Loucy (cell line): Measurements from ENCODE around the gene LEP.
A peak's percentile ranks its signal among the peaks of the same experiment; 100 is the strongest.

Experiments
- H2AFZ ChIP-seq: fragments of 200-600 bp; sonication (generic); 2 replicates; pipeline ENCODE4 v1.6.0; 2016; ENCODE audit warnings: antibody characterized with exemption, mild to moderate bottlenecking, low read length, moderate library complexity
- H3F3A ChIP-seq: fragments of 200-600 bp; 2 replicates; pipeline ENCODE4 v1.6.0; 2016; ENCODE audit warnings: antibody characterized with exemption, low read depth, mild to moderate bottlenecking
- H3K27me3 ChIP-seq: fragments of 200-600 bp; sonication (generic); 2 replicates; pipeline ENCODE4 v1.6.1; 2014; ENCODE audit warnings: low read length, mild to moderate bottlenecking; ENCODE audit not compliant: insufficient read depth, poor library complexity, severe bottlenecking
- H3K36me3 ChIP-seq: fragments of 200-600 bp; sonication (generic); 2 replicates; pipeline ENCODE4 v1.6.1; 2016; ENCODE audit warnings: low read length; ENCODE audit not compliant: insufficient read depth
- H3K4me1 ChIP-seq: fragments of 200-600 bp; sonication (generic); 2 replicates; pipeline ENCODE4 v1.5.1; 2014; ENCODE audit warnings: low read length, mild to moderate bottlenecking; ENCODE audit not compliant: insufficient read depth, poor library complexity, severe bottlenecking
- H3K4me2 ChIP-seq: fragments of 200-600 bp; sonication (generic); 2 replicates; pipeline ENCODE4 v1.6.0; 2014; ENCODE audit warnings: antibody characterized with exemption, low read length, low read depth, mild to moderate bottlenecking; ENCODE audit not compliant: poor library complexity, severe bottlenecking
- H3K4me3 ChIP-seq: fragments of 200-600 bp; sonication (generic); 2 replicates; pipeline ENCODE4 v1.5.1; 2014; ENCODE audit warnings: low read length, mild to moderate bottlenecking, mixed read lengths; ENCODE audit not compliant: poor library complexity, severe bottlenecking
- H3K79me2 ChIP-seq: fragments of 200-600 bp; sonication (generic); 2 replicates; pipeline ENCODE4 v1.6.1; 2014; ENCODE audit warnings: low read length; ENCODE audit not compliant: insufficient read depth
- H3K9ac ChIP-seq: fragments of 200-600 bp; sonication (generic); 2 replicates; pipeline ENCODE4 v1.6.0; 2014; ENCODE audit warnings: mild to moderate bottlenecking, low read depth, low read length, moderate library complexity; ENCODE audit not compliant: poor library complexity, severe bottlenecking
- H3K9me2 ChIP-seq: fragments of 200-600 bp; sonication (generic); replicated peaks from 2 replicates; pipeline ENCODE4 v1.6.1; 2016; ENCODE audit warnings: low read depth, low read length, mixed read lengths
- H3K9me3 ChIP-seq: fragments of 200-600 bp; sonication (generic); 2 replicates; pipeline ENCODE4 v1.6.1; 2014; ENCODE audit warnings: mild to moderate bottlenecking, antibody characterized with exemption, low read length, low read depth; ENCODE audit not compliant: insufficient read depth
- H4K20me1 ChIP-seq: fragments of 200-600 bp; sonication (generic); 2 replicates; pipeline ENCODE4 v1.6.0; 2014; ENCODE audit warnings: antibody characterized with exemption, low read length, mild to moderate bottlenecking; ENCODE audit not compliant: insufficient read depth, poor library complexity, severe bottlenecking
- CTCF ChIP-seq: fragments of 200-600 bp; sonication (generic); conservative IDR thresholded peaks from 2 replicates; pipeline ENCODE4 v1.5.1; 2014; ENCODE audit warnings: mild to moderate bottlenecking, antibody characterized with exemption, low read length
- EZH2phosphoT487 ChIP-seq: fragments of 200-600 bp; IDR thresholded peaks from 2 replicates; pipeline ENCODE4 v1.6.1; 2018; ENCODE audit warnings: antibody characterized with exemption, mild to moderate bottlenecking, moderate library complexity, borderline replicate concordance

LEP gene

GRCh38 chr7:128215739-128216138, 25.3 kb upstream of the LEP start:
- H3K4me3 ChIP-seq, result no peak overlapping the region

GRCh38 chr7:128217030-128217805, 23.9 kb upstream of the LEP start:
- Histone ChIP-seq H3K9ac (no peak overlapping the region), H3K4me3 (no peak overlapping the region), H3K79me2 (no peaks in the 10 kb centered on the region), H2AFZ (no peak overlapping the region), H3K27me3 (no peaks in the 10 kb centered on the region), H3F3A (no peaks in the 10 kb centered on the region), H3K4me1 (peaks cover 8% of the 10 kb centered on the region), H4K20me1 (no peaks in the 10 kb centered on the region), H3K9me2 (no peaks in the 10 kb centered on the region), H3K9me3 (no peaks in the 10 kb centered on the region), H3K36me3 (no peaks in the 10 kb centered on the region), H3K4me2 (no peak overlapping the region)
- TF ChIP-seq EZH2phosphoT487 (no peak), CTCF (no peak)

More at GRCh38 chr7:128215739-128216138, 25.3 kb upstream of the LEP start:
- H3K9me2 ChIP-seq, result no peaks in the 10 kb centered on the region
- H3K9ac ChIP-seq, result no peak overlapping the region
- H3K36me3 ChIP-seq, result no peaks in the 10 kb centered on the region
- no peak overlapping the region for H2AFZ ChIP-seq
- no peak for TF ChIP-seq EZH2phosphoT487
- TF ChIP-seq CTCF, result no peak
- no peaks in the 10 kb centered on the region for H4K20me1 ChIP-seq
- no peaks in the 10 kb centered on the region for H3K9me3 ChIP-seq
- no peaks in the 10 kb centered on the region for H3K27me3 ChIP-seq
- H3K79me2 ChIP-seq, result no peaks in the 10 kb centered on the region
- H3K4me2 ChIP-seq, result no peak overlapping the region
- no peaks in the 10 kb centered on the region for H3F3A ChIP-seq
- no peaks in the 10 kb centered on the region for H3K4me1 ChIP-seq

- TF ChIP-seq CTCF (peak; percentile 52), EZH2phosphoT487 (no peak)
- Histone ChIP-seq H3K4me3 (no peak overlapping the region), H3K9me2 (no peaks in the 10 kb centered on the region), H3K4me1 (peaks cover 17% of the 10 kb centered on the region), H3F3A (no peaks in the 10 kb centered on the region), H3K27me3 (no peaks in the 10 kb centered on the region), H3K9ac (no peak overlapping the region), H3K36me3 (no peaks in the 10 kb centered on the region), H3K9me3 (no peaks in the 10 kb centered on the region), H3K79me2 (no peaks in the 10 kb centered on the region), H3K4me2 (no peak overlapping the region), H2AFZ (no peak overlapping the region), H4K20me1 (no peaks in the 10 kb centered on the region)
These were observed 23.0 kb upstream of the LEP start for GRCh38 chr7:128217967-128218652.
